Activated CD4-positive, alpha-beta T cell treated with anti-CD3 and anti-CD28 coated beads, Interleukin-2, amount 10 ng/mL, durations not matched to agents 24 days and 14 days (primary cell): Measurements from ENCODE around the gene YTHDC1. TPM values are rescaled to one million over a fixed set of nuclear protein-coding genes. Genes with fewer than 3 reads are reported as not detected.
A peak's percentile ranks its signal among the peaks of the same experiment; 100 is the strongest.

ENCODE experiments used
- DNase-seq: peaks from one replicate; pipeline ENCODE4 v3.0.0; 2022
- H3K27ac Mint-ChIP-seq: one replicate; pipeline ENCODE4 v1.8.0; 2022; ENCODE audit warnings: mild to moderate bottlenecking, mixed read lengths
- H3K27me3 Mint-ChIP-seq: one replicate; pipeline ENCODE4 v1.8.0; 2022; ENCODE audit warnings: mixed read lengths
- H3K36me3 Mint-ChIP-seq: one replicate; pipeline ENCODE4 v1.8.0; 2022; ENCODE audit warnings: low read depth, mild to moderate bottlenecking, mixed read lengths
- H3K4me1 Mint-ChIP-seq: one replicate; pipeline ENCODE4 v1.8.0; 2021; ENCODE audit warnings: mixed read lengths
- H3K4me3 Mint-ChIP-seq: one replicate; pipeline ENCODE4 v1.8.0; 2022; ENCODE audit warnings: mild to moderate bottlenecking, moderate library complexity, mixed read lengths
- H3K9me3 Mint-ChIP-seq: one replicate; pipeline ENCODE4 v1.8.0; 2021; ENCODE audit warnings: mixed read lengths
- intact Hi-C: fragments of 100-400 bp; cut with micrococcal nuclease; formaldehyde crosslinking; loops from one replicate; pipeline ENCODE4 v1.15.1; 2023
- total RNA-seq: library from RNA; stranded (reverse); gene quantifications from 2 replicates; pipeline ENCODE4 v1.2.3, GENCODE V29; 2022

The YTHDC1 gene
- total RNA-seq, 1 donor from 2014 or later, result 79.9 TPM

DNA sequence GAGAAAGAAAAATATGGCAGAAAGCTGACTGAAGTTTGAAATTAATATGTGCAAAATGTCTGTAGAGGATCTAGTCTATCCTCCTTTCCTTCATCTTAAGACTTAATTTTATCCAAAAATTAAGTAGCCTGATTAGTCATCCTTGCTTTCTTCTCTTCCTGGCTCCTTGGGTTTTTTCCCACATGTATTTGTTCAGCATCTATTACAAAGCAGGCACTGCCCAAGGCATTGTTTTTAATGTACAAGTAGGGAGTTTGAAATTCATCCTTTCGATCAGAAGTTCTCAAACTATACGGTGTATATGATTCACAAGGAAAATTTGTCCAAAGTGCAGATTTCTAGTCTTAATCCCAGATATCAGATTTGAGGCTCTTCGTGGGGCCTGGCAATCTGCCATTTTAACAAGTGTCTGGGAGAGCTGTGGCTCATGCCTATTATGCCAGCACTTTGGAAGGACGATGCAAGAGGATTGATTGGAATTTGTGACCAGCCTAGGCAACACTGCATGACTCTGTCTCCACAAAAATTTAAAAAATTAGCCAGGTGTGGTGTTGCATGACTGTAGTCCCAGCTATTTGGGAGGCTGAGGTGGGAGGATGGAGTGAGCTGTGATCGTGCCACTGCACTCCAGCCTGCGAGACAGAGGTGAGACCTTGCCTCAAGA lies 19.4 kb upstream of the YTHDC1 start:
- peaks cover 11% of the 10 kb centered on the region for H3K4me1 Mint-ChIP-seq
- intact Hi-C loops, result no loop called here
- H3K27ac Mint-ChIP-seq, result no peak overlapping the region
- no peak for DNase-seq
- peaks cover 1% of the 10 kb centered on the region for H3K9me3 Mint-ChIP-seq
- no peaks in the 10 kb centered on the region for H3K36me3 Mint-ChIP-seq
- H3K27me3 Mint-ChIP-seq, result peaks cover 4% of the 10 kb centered on the region
- no peak overlapping the region for H3K4me3 Mint-ChIP-seq

DNA sequence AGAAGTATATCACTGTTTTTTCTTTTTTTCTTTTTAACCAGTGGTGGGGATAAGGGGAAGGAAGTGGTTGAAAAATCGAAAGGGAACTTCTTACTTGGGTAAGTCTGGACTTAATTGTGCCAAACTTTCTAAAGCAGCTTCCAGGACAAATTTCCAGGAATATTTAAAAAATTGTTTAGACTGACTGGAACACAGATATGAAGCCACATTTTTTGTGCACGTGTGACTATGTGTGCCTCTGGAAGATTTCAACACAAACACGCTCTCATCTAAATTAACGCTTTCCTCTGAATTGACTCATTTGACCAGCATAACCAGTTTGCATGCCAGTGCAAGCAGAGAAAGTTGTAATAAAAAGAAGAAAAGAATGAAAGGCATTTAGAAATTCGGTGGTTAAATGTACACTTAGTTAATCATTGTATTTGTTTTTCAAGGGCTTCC lies 18.8 kb upstream of the YTHDC1 start:
- Mint-ChIP-seq H3K27ac (no peak overlapping the region), H3K36me3 (no peaks in the 10 kb centered on the region), H3K4me3 (no peak overlapping the region), H3K9me3 (peaks cover 4% of the 10 kb centered on the region), H3K27me3 (peaks cover 9% of the 10 kb centered on the region), H3K4me1 (peaks cover 11% of the 10 kb centered on the region)
- intact Hi-C loops, result no loop called here
- no peak for DNase-seq

GRCh38 chr4:68367835-68368234 lies 17.9 kb upstream of the YTHDC1 start:
- intact Hi-C loops, result no loop called here
- H3K4me3 Mint-ChIP-seq, result no peak overlapping the region
- peaks cover 6% of the 10 kb centered on the region for H3K4me1 Mint-ChIP-seq
- H3K27me3 Mint-ChIP-seq, result peaks cover 12% of the 10 kb centered on the region
- no peak for DNase-seq
- peaks cover 4% of the 10 kb centered on the region for H3K9me3 Mint-ChIP-seq
- H3K27ac Mint-ChIP-seq, result no peak overlapping the region
- no peaks in the 10 kb centered on the region for H3K36me3 Mint-ChIP-seq

DNA sequence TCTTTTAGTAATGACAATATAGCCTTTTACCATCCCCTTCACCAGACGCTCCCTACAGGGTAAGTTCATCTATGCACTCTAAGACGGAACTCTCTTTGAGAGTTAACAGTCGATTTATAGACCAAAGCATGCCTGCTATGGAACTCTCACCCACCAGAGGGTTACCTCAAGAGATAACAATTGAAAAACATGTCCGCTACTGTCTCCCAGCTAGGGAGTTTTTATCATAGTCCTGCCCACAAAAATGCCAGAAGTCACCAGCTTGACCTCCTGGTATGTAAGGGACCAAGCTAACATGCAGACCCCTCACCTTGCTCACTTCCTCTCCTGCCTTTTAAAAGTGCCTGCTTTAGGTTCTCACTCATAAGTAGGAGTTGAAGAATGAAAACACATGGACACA lies 16.7 kb upstream of the YTHDC1 start:
- H3K9me3 Mint-ChIP-seq, result peaks cover 4% of the 10 kb centered on the region

DNA sequence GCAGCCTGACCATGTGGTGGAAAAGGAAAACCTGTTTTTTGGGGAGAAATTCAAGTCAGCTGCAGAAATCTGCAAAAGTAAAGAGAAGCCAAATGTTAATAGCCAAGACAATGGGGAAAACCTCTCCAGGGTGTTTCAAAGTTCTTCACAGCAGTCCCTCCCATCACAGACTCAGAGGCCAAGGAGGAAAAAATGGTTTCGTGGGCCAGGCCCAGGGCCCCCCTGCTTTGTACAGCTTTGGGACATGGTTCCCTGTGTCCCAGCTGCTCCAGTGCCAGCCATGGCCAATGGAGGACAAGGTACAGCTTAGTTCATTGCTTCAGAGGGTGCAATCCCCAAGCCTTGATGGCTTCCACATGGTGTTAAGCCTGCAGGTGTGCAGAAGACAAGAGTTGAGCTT lies 15.2 kb upstream of the YTHDC1 start:
- H3K36me3 Mint-ChIP-seq, result no peaks in the 10 kb centered on the region
- H3K27me3 Mint-ChIP-seq, result peaks cover 12% of the 10 kb centered on the region
- no peak overlapping the region for H3K4me3 Mint-ChIP-seq
- DNase-seq, result no peak
- H3K9me3 Mint-ChIP-seq, result peaks cover 4% of the 10 kb centered on the region
- intact Hi-C loops, result no loop called here
- H3K4me1 Mint-ChIP-seq, result peaks cover 6% of the 10 kb centered on the region
- H3K27ac Mint-ChIP-seq, result no peak overlapping the region

More for the DNA sequence above, 16.7 kb upstream of the YTHDC1 start:
- H3K36me3 Mint-ChIP-seq, result no peaks in the 10 kb centered on the region
- intact Hi-C loops, result no loop called here
- H3K27ac Mint-ChIP-seq, result no peak overlapping the region
- DNase-seq, result no peak
- H3K4me3 Mint-ChIP-seq, result no peak overlapping the region
- peaks cover 12% of the 10 kb centered on the region for H3K27me3 Mint-ChIP-seq
- H3K4me1 Mint-ChIP-seq, result peaks cover 4% of the 10 kb centered on the region

GRCh38 chr4:68361146-68361589 lies 11.3 kb upstream of the YTHDC1 start:
- peaks cover 15% of the 10 kb centered on the region for H3K27me3 Mint-ChIP-seq
- peaks cover 3% of the 10 kb centered on the region for H3K36me3 Mint-ChIP-seq
- intact Hi-C loops, result no loop called here
- H3K27ac Mint-ChIP-seq, result no peak overlapping the region
- no peak for DNase-seq
- peaks cover 14% of the 10 kb centered on the region for H3K9me3 Mint-ChIP-seq
- peaks cover 15% of the 10 kb centered on the region for H3K4me1 Mint-ChIP-seq
- no peak overlapping the region for H3K4me3 Mint-ChIP-seq

DNA sequence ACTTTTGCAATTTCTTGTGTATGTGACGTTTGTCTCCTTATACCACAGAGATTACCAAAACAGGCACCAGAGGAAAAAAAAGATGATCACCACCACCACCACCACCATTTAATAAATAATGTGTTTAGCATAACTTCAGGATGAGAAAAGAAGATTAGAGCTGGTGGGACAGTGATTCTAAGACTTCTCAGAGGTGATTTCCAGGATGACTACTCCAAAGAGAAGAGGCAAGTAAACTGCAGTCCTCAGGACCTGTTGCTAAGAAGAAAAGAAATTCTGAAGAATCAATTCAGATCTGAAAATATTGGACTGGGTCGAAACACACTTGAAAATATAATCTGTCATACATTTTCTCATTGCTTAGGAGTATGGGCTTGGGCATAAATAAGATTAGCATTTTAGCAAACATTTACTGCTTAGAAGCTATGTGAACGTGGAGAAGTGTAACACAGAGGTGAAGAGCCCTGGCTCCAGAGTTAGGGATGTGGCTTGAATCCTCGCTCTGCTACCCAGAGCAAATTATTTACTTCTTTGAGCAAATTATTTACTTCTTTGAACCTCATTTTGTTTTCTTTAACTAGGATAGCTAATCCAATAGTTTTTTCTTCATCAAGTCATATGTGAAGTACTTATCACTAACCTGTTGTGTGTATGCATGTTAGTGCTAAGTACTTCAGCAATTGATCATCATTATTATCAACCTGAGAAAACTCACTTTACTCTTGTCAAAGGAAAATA lies 10.5 kb upstream of the YTHDC1 start:
- Mint-ChIP-seq H3K4me3 (no peak overlapping the region), H3K9me3 (peaks cover 14% of the 10 kb centered on the region), H3K36me3 (peaks cover 3% of the 10 kb centered on the region), H3K27me3 (peaks cover 20% of the 10 kb centered on the region), H3K27ac (no peak overlapping the region), H3K4me1 (peaks cover 15% of the 10 kb centered on the region)
- intact Hi-C loops, result no loop called here
- DNase-seq, result no peak

DNA sequence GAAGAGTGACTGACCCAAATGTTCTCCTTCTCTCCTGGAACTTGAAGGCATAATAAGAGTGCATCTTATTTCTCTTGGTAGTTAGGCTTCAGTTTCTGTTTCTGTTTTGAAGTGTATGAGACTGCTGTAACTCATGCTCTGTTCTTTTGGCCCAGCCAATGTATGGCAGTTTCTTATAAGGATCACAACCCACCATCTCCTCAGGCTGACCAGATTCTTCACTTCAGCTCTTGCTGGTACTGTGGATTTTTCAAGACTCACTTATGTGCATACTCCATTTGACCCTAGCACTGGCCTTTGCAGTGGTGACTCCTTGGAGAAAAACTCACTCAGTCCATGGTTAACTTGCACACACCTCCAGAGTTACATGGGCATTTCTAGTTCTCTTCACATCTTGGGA lies 9.6 kb upstream of the YTHDC1 start:
- Mint-ChIP-seq H3K4me3 (peak overlapping the region; percentile 53), H3K27me3 (peaks cover 26% of the 10 kb centered on the region), H3K36me3 (peaks cover 3% of the 10 kb centered on the region), H3K4me1 (peaks cover 15% of the 10 kb centered on the region), H3K27ac (peak overlapping the region; percentile 72), H3K9me3 (peaks cover 14% of the 10 kb centered on the region)
- intact Hi-C loops, result loop anchor here (1.0 kb wide), 1 partner anchor 9 kb away; the partner anchor contains the start of gene YTHDC1
- peak; percentile 72 for DNase-seq

GRCh38 chr4:68358988-68359387 lies 9.1 kb upstream of the YTHDC1 start:
- H3K9me3 Mint-ChIP-seq, result peaks cover 11% of the 10 kb centered on the region
- no peak for DNase-seq
- H3K27ac Mint-ChIP-seq, result peak overlapping the region; percentile 72
- peaks cover 15% of the 10 kb centered on the region for H3K4me1 Mint-ChIP-seq
- H3K36me3 Mint-ChIP-seq, result peaks cover 3% of the 10 kb centered on the region
- H3K27me3 Mint-ChIP-seq, result peaks cover 25% of the 10 kb centered on the region
- H3K4me3 Mint-ChIP-seq, result peak overlapping the region; percentile 53
- intact Hi-C loops, result loop anchor here (1.0 kb wide), 1 partner anchor 9 kb away; the partner anchor contains the start of gene YTHDC1

- intact Hi-C loops, result no loop called here
- Mint-ChIP-seq H3K36me3 (peaks cover 3% of the 10 kb centered on the region), H3K9me3 (no peaks in the 10 kb centered on the region), H3K27ac (no peak overlapping the region), H3K4me1 (peaks cover 8% of the 10 kb centered on the region), H3K4me3 (no peak overlapping the region), H3K27me3 (peaks cover 29% of the 10 kb centered on the region)
- no peak for DNase-seq
Measured at GRCh38 chr4:68352791-68353190, 2.9 kb upstream of the YTHDC1 start.

- no peaks in the 10 kb centered on the region for H3K9me3 Mint-ChIP-seq
- peak overlapping the region; percentile 88 for H3K4me3 Mint-ChIP-seq
- H3K27me3 Mint-ChIP-seq, result peaks cover 11% of the 10 kb centered on the region
- peak overlapping the region; percentile 93 for H3K27ac Mint-ChIP-seq
- intact Hi-C loops, result loop anchor here (2.0 to 5.0 kb wide), 4 partner anchors 16 to 827 kb away; no protein-coding TSS in a partner anchor
- no peak for DNase-seq
- peaks cover 26% of the 10 kb centered on the region for H3K4me1 Mint-ChIP-seq
- H3K36me3 Mint-ChIP-seq, result peaks cover 14% of the 10 kb centered on the region
Measured at GRCh38 chr4:68349279-68349648, 626 bp downstream of the YTHDC1 start.

GRCh38 chr4:68348577-68348976 lies 1.3 kb downstream of the YTHDC1 start:
- Mint-ChIP-seq H3K27me3 (peaks cover 7% of the 10 kb centered on the region), H3K4me1 (peaks cover 29% of the 10 kb centered on the region), H3K4me3 (peak overlapping the region; percentile 88), H3K27ac (peak overlapping the region; percentile 93), H3K9me3 (no peaks in the 10 kb centered on the region), H3K36me3 (peaks cover 14% of the 10 kb centered on the region)
- intact Hi-C loops, result loop anchor here (2.0 to 5.0 kb wide), 4 partner anchors 16 to 826 kb away; no protein-coding TSS in a partner anchor
- no peak for DNase-seq

- peaks cover 14% of the 10 kb centered on the region for H3K36me3 Mint-ChIP-seq
- peaks cover 29% of the 10 kb centered on the region for H3K4me1 Mint-ChIP-seq
- DNase-seq, result no peak
- peak overlapping the region; percentile 88 for H3K4me3 Mint-ChIP-seq
- no peaks in the 10 kb centered on the region for H3K9me3 Mint-ChIP-seq
- intact Hi-C loops, result loop anchor here (2.0 to 5.0 kb wide), 4 partner anchors 15 to 826 kb away; no protein-coding TSS in a partner anchor
- H3K27me3 Mint-ChIP-seq, result peaks cover 3% of the 10 kb centered on the region
- H3K27ac Mint-ChIP-seq, result no peak overlapping the region
Measured at GRCh38 chr4:68347845-68348244, 2.0 kb downstream of the YTHDC1 start.

GRCh38 chr4:68346461-68346860 lies 3.4 kb downstream of the YTHDC1 start:
- Mint-ChIP-seq H3K4me1 (peaks cover 35% of the 10 kb centered on the region), H3K36me3 (peaks cover 18% of the 10 kb centered on the region), H3K4me3 (peak overlapping the region; percentile 34), H3K27ac (peak overlapping the region; percentile 27), H3K9me3 (no peaks in the 10 kb centered on the region), H3K27me3 (no peaks in the 10 kb centered on the region)
- DNase-seq, result no peak
- intact Hi-C loops, result loop anchor here (5.0 kb wide), 2 partner anchors 34 to 824 kb away; no protein-coding TSS in a partner anchor
